ENCODE measurements around the gene SERINC5. TPM values are rescaled to one million over a fixed set of nuclear protein-coding genes. Genes with fewer than 3 reads are reported as not detected.

Gene SERINC5
- 9.9 and 10.1 TPM in 2 replicates for total RNA-seq
- 2.6 and 3.2 TPM in 2 replicates for polyA plus RNA-seq
- 2.6 and 2.7 TPM in 2 replicates for polyA plus RNA-seq (2011; cell fraction: cytosol; rRNA removed)
- 2.9 and 3.9 TPM in 2 replicates for polyA plus RNA-seq (2011; cell fraction: nucleus; rRNA removed)
- polyA plus RNA-seq (2012), result 5.4 and 6.0 TPM in 2 replicates
- polyA minus RNA-seq, result 10.6 and 13.6 TPM in 2 replicates
- 2.9 TPM for polyA minus RNA-seq (2011; cell fraction: cytosol; rRNA and poly(A)+ RNA removed)
- polyA minus RNA-seq (2011; cell fraction: nucleus; rRNA and poly(A)+ RNA removed), result 6.0 and 7.5 TPM in 2 replicates
- Bru-seq, nascent RNA, result percentile 50 among the genes with signal in this experiment
- BruChase-seq, experiment 1, labeled RNA remaining after a 6-hour chase, result percentile 56 among the genes with signal in this experiment
- BruChase-seq, experiment 2, labeled RNA remaining after a 2-hour chase, result percentile 50 among the genes with signal in this experiment
- long read RNA-seq, partial matches to known transcripts, result 1 of 7 reads
- long read RNA-seq, other reads (novel, unspliced or antisense), result 6 of 7 reads

- H4K20me1 ChIP-seq (replicated peaks; ENCODE audit: control insufficient read depth, extremely low read depth, insufficient read depth, low read length), result no peaks in the 10 kb centered on the region
- CTCF ChIA-PET, result interaction anchor here (0.8 to 4.4 kb wide), 11 partner anchors 9 to 173 kb away, joined by 3 to 31 read pairs (median 5); no protein-coding TSS in a partner anchor
- H2AFZ ChIP-seq (ENCODE audit: low read depth, low read length), result peak within 1 kb of the TSS; percentile 98
- no peaks in the 10 kb centered on the region for H3K79me2 ChIP-seq (ENCODE audit: control insufficient read depth, insufficient read depth, low read length)
- no peaks in the 10 kb centered on the region for H3K9me1 ChIP-seq (replicated peaks; ENCODE audit: control insufficient read depth, extremely low read depth, insufficient read depth, low read length)
- BruUV-seq (replicated peaks), result TSS peak; percentile 77
- DNase-seq (ENCODE audit: low read depth, low spot score), result peak; percentile 79
- peak within 1 kb of the TSS; percentile 65 for H3K27ac ChIP-seq (ENCODE audit: insufficient read depth, low read depth, low read length)
- peaks cover 7% of the 10 kb centered on the region for H3K4me1 ChIP-seq (ENCODE audit: control insufficient read depth, extremely low read depth, insufficient read depth, low read length)
- H3K9me3 ChIP-seq (replicated peaks; ENCODE audit: control insufficient read depth, insufficient read depth, low read length), result no peaks in the 10 kb centered on the region
- FAIRE-seq, result peak; percentile 82
- intact Hi-C loops (cut with micrococcal nuclease), result loop anchor here (1.0 to 10.0 kb wide), 5 partner anchors 9 to 741 kb away; partner anchors contain the start of gene HOMER1
- POLR2A ChIA-PET, result interaction anchor here (1.0 to 1.6 kb wide), 3 partner anchors 9 to 52 kb away, joined by 3 to 4 read pairs (median 4); no protein-coding TSS in a partner anchor
- no peaks in the 10 kb centered on the region for H3K27me3 ChIP-seq (ENCODE audit: control insufficient read depth in 2 of 2, insufficient read depth in 2 of 2, low read length in 2 of 2)
- peak within 1 kb of the TSS; percentile 78 for H3K9ac ChIP-seq (replicated peaks; ENCODE audit: extremely low read depth, insufficient read depth, low read length)
- TF ChIP-seq POLR2A (IDR thresholded peaks at IDR 0.05; ENCODE audit: low read depth, low read length) (peak; percentile 96), FOS (IDR thresholded peaks at IDR 0.05; ENCODE audit: borderline replicate concordance, insufficient read depth, low read length) (no peak), POLR2AphosphoS5 (IDR thresholded peaks at IDR 0.05; ENCODE audit: insufficient read depth, low read depth, low read length) (peak; percentile 96), CTCF (IDR thresholded peaks at IDR 0.05; ENCODE audit: extremely low read depth in 1 of 2, insufficient read depth in 1 of 2, low read depth in 1 of 2, low read length in 2 of 2) (peak in 1 of 2 donors; percentile 3)
- H3K4me2 ChIP-seq (ENCODE audit: insufficient read depth, low read length), result peak within 1 kb of the TSS; percentile 96
- H3K36me3 ChIP-seq (ENCODE audit: control insufficient read depth in 2 of 2, extremely low read depth in 1 of 2, insufficient read depth in 2 of 2, low read length in 2 of 2), result no peaks in the 10 kb centered on the region
- dilution Hi-C loops (cut with MboI; ENCODE audit: extremely low pct_ligation_motif_present, low sequenced_read_pairs), result no loop called here
- peak within 1 kb of the TSS; percentile 64 to 85 (median 70) for H3K4me3 ChIP-seq (replicated peaks in 1 of 3; ENCODE audit: insufficient read depth in 1 of 3, low read depth in 1 of 3, low read length in 3 of 3)
Observed at GRCh38 chr5:80255811-80256712, at the start of gene SERINC5. SERINC5 (minus strand) TSS chr5:80256048; CDS start chr5:80255922, 126 bp downstream.

Measured in endothelial cell of umbilical vein (primary cell).